GM10248 (cell line): ENCODE results near the gene GPR15LG.

Source experiments
- CTCF ChIA-PET: fragments of 300-600 bp; sonication (Branson Sonifier 250); formaldehyde crosslinking; extraction: SDS; loops from one replicate; lab custom pipeline; 2021; ENCODE audit warnings: antibody characterized with exemption; lab: Yijun Ruan, JAX
- POLR2A ChIA-PET: fragments of 350-650 bp; sonication (Branson Sonifier 250); formaldehyde crosslinking; extraction: SDS; loops from one replicate; lab custom pipeline; 2020; ENCODE audit warnings: antibody characterized with exemption; lab: Yijun Ruan, JAX
- DNase-seq: peaks from one replicate; pipeline ENCODE4 v3.0.0; 2012; ENCODE audit errors: extremely low spot score
- CTCF ChIP-seq: IDR thresholded peaks from 2 replicates; pipeline ENCODE4 v1.5.1; 2012; ENCODE audit warnings: mild to moderate bottlenecking, low read depth; ENCODE audit errors: extremely low read depth, missing control alignments, control extremely low read depth

GPR15LG gene

GRCh38 chr10:84191106-84191505 is 17.5 kb downstream of the GPR15LG start:
- POLR2A ChIA-PET, result no interaction called here
- TF ChIP-seq CTCF, result no peak
- DNase-seq, result no peak
- CTCF ChIA-PET, result interaction anchor here (0.8 to 5.2 kb wide), 5 partner anchors 10 to 42 kb away, joined by 3 to 25 read pairs (median 4); no protein-coding TSS in a partner anchor

GRCh38 chr10:84193327-84193726 is 19.7 kb downstream of the GPR15LG start:
- DNase-seq, result no peak
- CTCF ChIA-PET, result interaction anchor here (1.0 to 5.2 kb wide), 5 partner anchors 12 to 44 kb away, joined by 3 to 25 read pairs (median 3); no protein-coding TSS in a partner anchor
- TF ChIP-seq CTCF, result no peak
- POLR2A ChIA-PET, result no interaction called here

- POLR2A ChIA-PET, result no interaction called here
Measured at GRCh38 chr10:84193846-84194423, 20.3 kb downstream of the GPR15LG start.

GRCh38 chr10:84194424-84195043 is 20.9 kb downstream of the GPR15LG start, which contains the start of gene CDHR1:
Gene CDHR1 (plus strand): TSS chr10:84194537. CDS start chr10:84194761, 224 bp downstream.
- POLR2A ChIA-PET, result no interaction called here
- CTCF ChIA-PET, result interaction anchor here (1.0 to 5.2 kb wide), 7 partner anchors 9 to 46 kb away, joined by 3 to 25 read pairs (median 3); no protein-coding TSS in a partner anchor
- no peak for TF ChIP-seq CTCF
- DNase-seq, result peak; percentile 65

More at GRCh38 chr10:84193846-84194423, 20.3 kb downstream of the GPR15LG start:
- no peak for DNase-seq
- CTCF ChIA-PET, result interaction anchor here (1.0 to 5.2 kb wide), 6 partner anchors 8 to 45 kb away, joined by 3 to 25 read pairs (median 3); no protein-coding TSS in a partner anchor
- no peak for TF ChIP-seq CTCF

GRCh38 chr10:84195044-84195830 is 21.6 kb downstream of the GPR15LG start:
- CTCF ChIA-PET, result interaction anchor here (1.3 to 5.2 kb wide), 4 partner anchors 9 to 46 kb away, joined by 3 to 25 read pairs (median 4); no protein-coding TSS in a partner anchor
- POLR2A ChIA-PET, result no interaction called here
- DNase-seq, result no peak
- no peak for TF ChIP-seq CTCF

- TF ChIP-seq CTCF, result no peak
- ChIA-PET POLR2A (no interaction called here), CTCF (interaction anchor here (1.6 to 2.5 kb wide), 2 partner anchors 9 to 48 kb away, joined by 6 to 10 read pairs; no protein-coding TSS in a partner anchor)
- no peak for DNase-seq
Measured at GRCh38 chr10:84196083-84196482, 22.5 kb downstream of the GPR15LG start.
